Aorta (tissue), 5 donors: ENCODE results near the gene CYP4F11. TPM values are rescaled to one million over a fixed set of nuclear protein-coding genes. Genes with fewer than 3 reads are reported as not detected.
"Not testable (repeated sequence)": the region's sequence is repeated elsewhere in the genome, so short reads cannot be mapped to it uniquely, and the experiment has no call there.

ENCODE experiments used
- ATAC-seq: fragments of 200-7000 bp; cut with Tn5 transposase; one replicate; pipeline ENCODE4 v1.9.1; 2022; ENCODE audit warnings: moderate library complexity; ENCODE audit not compliant: low FRiP score
- DNase-seq, 2 donors: peaks; one replicate each; pipeline ENCODE4 v3.0.0-alpha.2; 2020
- H3K27ac ChIP-seq, 2 donors: one replicate each; pipeline ENCODE4 v1.5.1; 2013; ENCODE audit warnings: low read length in 2 of 2, mild to moderate bottlenecking in 2 of 2, moderate library complexity in 2 of 2, control low read depth in 1 of 2, inconsistent platforms in 1 of 2, low read depth in 1 of 2
- H3K27me3 ChIP-seq, 2 donors: one replicate each; pipeline ENCODE4 v1.6.1; 2013; ENCODE audit warnings: control low read depth in 1 of 2, low read length in 1 of 2, mild to moderate bottlenecking in 1 of 2, moderate library complexity in 1 of 2; ENCODE audit not compliant: insufficient read depth in 2 of 2, control insufficient read depth in 1 of 2
- H3K36me3 ChIP-seq, 2 donors: one replicate each; pipeline ENCODE4 v1.6.1; 2013; ENCODE audit warnings: control low read depth in 1 of 2, low read length in 1 of 2, mild to moderate bottlenecking in 1 of 2; ENCODE audit not compliant: insufficient read depth in 2 of 2, control insufficient read depth in 1 of 2
- H3K4me1 ChIP-seq, 2 donors: one replicate each; pipeline ENCODE4 v1.6.1; 2013; ENCODE audit warnings: low read length in 2 of 2, control low read depth in 1 of 2, mild to moderate bottlenecking in 1 of 2, moderate library complexity in 1 of 2; ENCODE audit not compliant: insufficient read depth in 2 of 2, control insufficient read depth in 1 of 2
- H3K4me3 ChIP-seq, 2 donors: one replicate each; pipeline ENCODE4 v1.5.1; 2013; ENCODE audit warnings: low read length in 2 of 2, control low read depth in 1 of 2, mild to moderate bottlenecking in 1 of 2
- H3K9me3 ChIP-seq: one replicate; pipeline ENCODE4 v1.6.1; 2013; ENCODE audit warnings: mild to moderate bottlenecking, low read length; ENCODE audit not compliant: control insufficient read depth
- WGBS, 2 donors: extraction: QIAGEN DNeasy Blood & Tissue Kit; methylation state at CpG; one replicate each; pipeline ENCODE4 v1.1.7; 2013; 5-methylcytosine and 5-hydroxymethylcytosine counted together
- intact Hi-C, 2 donors: fragments of 100-400 bp; cut with DNase I; formaldehyde crosslinking; loops; one replicate each; pipeline versions ENCODE4 v1.14.2 to v1.15.0; 2022
- polyA plus RNA-seq, 2 donors: library from polyadenylated mRNA; stranded (reverse); fragments of 200-250 nt; gene quantifications; one replicate each; pipeline ENCODE4 v1.2.3, GENCODE V29; 2013
- total RNA-seq, 2 donors: library from RNA; stranded (reverse); fragmentation: NEBNext Ultra II Directional; extraction: Animal tissue kit (Norgen Biotek cat#: 25700); gene quantifications; one replicate each; pipeline ENCODE4 v1.2.1, GENCODE V29; 2021
- donor health status: healthy with polysubstance abuse.
- donor health status: Bipolar disorder and iron deficiency.
- donor health status: DM: no; HTN: no; CAD: no.
- donor health status: DM: no; HTN: no; CAD: no.
- donor health status: DM: yes; HTN: yes; CAD: no.

The CYP4F11 gene
- total and polyA plus RNA-seq, 4 donors: 1.5 to 11.0 (median 7.2) TPM

- Histone ChIP-seq H3K27me3 (no peaks in the 10 kb centered on the region), H3K4me3 (no peak overlapping the region), H3K4me1 (no peaks in the 10 kb centered on the region), H3K9me3 (no peaks in the 10 kb centered on the region), H3K27ac (no peak overlapping the region), H3K36me3 (peaks cover 0 to 4% of the 10 kb centered on the region in 2 donors)
- WGBS, 2 donors: 71 to 79% methylated on average over 6 of the region's 6 CpGs
- no peak for ATAC-seq
- DNase-seq: no peak
- intact Hi-C loops: no loop called here
Observed at GRCh38 chr19:15913384-15913783, 20.9 kb downstream of the CYP4F11 start.

- H3K4me1 ChIP-seq: no peaks in the 10 kb centered on the region
- no peak overlapping the region for H3K4me3 ChIP-seq
- DNase-seq: no peak
- 2 to 3% methylated on average over 24 to 44 of the region's 44 CpGs for WGBS, 2 donors
- peaks cover 0 to 4% of the 10 kb centered on the region in 2 donors for H3K36me3 ChIP-seq
- ATAC-seq: no peak
- H3K9me3 ChIP-seq: no peaks in the 10 kb centered on the region
- no peaks in the 10 kb centered on the region for H3K27me3 ChIP-seq
- H3K27ac ChIP-seq: no peak overlapping the region
- intact Hi-C loops: no loop called here
Observed at GRCh38 chr19:15911599-15912235, 22.6 kb downstream of the CYP4F11 start.

GRCh38 chr19:15905026-15905425 is 29.3 kb downstream of the CYP4F11 start:
- no peaks in the 10 kb centered on the region for H3K4me1 ChIP-seq
- no peak overlapping the region for H3K27ac ChIP-seq
- H3K4me3 ChIP-seq: no peak overlapping the region
- no peak for DNase-seq
- ATAC-seq: no peak
- no peaks in the 10 kb centered on the region for H3K36me3 ChIP-seq
- H3K9me3 ChIP-seq: peaks cover 4% of the 10 kb centered on the region
- intact Hi-C loops: no loop called here
- no peaks in the 10 kb centered on the region for H3K27me3 ChIP-seq

- DNase-seq, H3K36me3 ChIP-seq, H3K4me1 ChIP-seq, H3K4me3 ChIP-seq, ATAC-seq, H3K27me3 ChIP-seq, intact Hi-C loops, H3K27ac ChIP-seq, H3K9me3 ChIP-seq: not testable (repeated sequence)
- 90% methylated on average over 29 of the region's 29 CpGs for WGBS, 2 donors
Observed at GRCh38 chr19:15902898-15903297, 31.4 kb downstream of the CYP4F11 start.

GRCh38 chr19:15902254-15902653 is 32.1 kb downstream of the CYP4F11 start:
- H3K36me3 ChIP-seq: no peaks in the 10 kb centered on the region
- H3K27me3 ChIP-seq: no peaks in the 10 kb centered on the region
- WGBS, 2 donors: 86 to 90% methylated on average over 11 of the region's 11 CpGs
- no peak overlapping the region for H3K4me3 ChIP-seq
- DNase-seq: no peak
- intact Hi-C loops: no loop called here
- H3K9me3 ChIP-seq: peaks cover 4% of the 10 kb centered on the region
- no peak for ATAC-seq
- H3K4me1 ChIP-seq: no peaks in the 10 kb centered on the region
- H3K27ac ChIP-seq: no peak overlapping the region

GRCh38 chr19:15900504-15900903 is 33.8 kb downstream of the CYP4F11 start:
- no peak for DNase-seq
- WGBS, 2 donors: 76 to 84% methylated on average over 9 to 11 of the region's 11 CpGs
- peaks cover 4% of the 10 kb centered on the region for H3K9me3 ChIP-seq

GRCh38 chr19:15900032-15900431 is 34.3 kb downstream of the CYP4F11 start:
- intact Hi-C loops, ATAC-seq, H3K9me3 ChIP-seq, H3K4me3 ChIP-seq, DNase-seq, H3K27me3 ChIP-seq, H3K27ac ChIP-seq, H3K4me1 ChIP-seq, H3K36me3 ChIP-seq: not testable (repeated sequence)
- 19 to 26% methylated on average over 6 to 15 of the region's 15 CpGs for WGBS, 2 donors

More at GRCh38 chr19:15900504-15900903, 33.8 kb downstream of the CYP4F11 start:
- Histone ChIP-seq H3K27me3 (no peaks in the 10 kb centered on the region), H3K4me1 (no peaks in the 10 kb centered on the region), H3K36me3 (no peaks in the 10 kb centered on the region), H3K4me3 (no peak overlapping the region), H3K27ac (no peak overlapping the region)
- intact Hi-C loops: no loop called here
- no peak for ATAC-seq

- H3K9me3 ChIP-seq, H3K4me1 ChIP-seq, H3K4me3 ChIP-seq, H3K27me3 ChIP-seq, H3K36me3 ChIP-seq, intact Hi-C loops, H3K27ac ChIP-seq, DNase-seq, ATAC-seq: not testable (repeated sequence)
- whole genome bisulfite sequencing, 2 donors: 10 to 17% methylated on average over 27 to 30 of the region's 30 CpGs
Observed at GRCh38 chr19:15899561-15899960, 34.8 kb downstream of the CYP4F11 start.

GRCh38 chr19:15897738-15898276 is 36.5 kb downstream of the CYP4F11 start, which contains the start of gene CYP4F2:
Gene CYP4F2, minus strand, starts transcription at chr19:15898074. Its CDS starts 463 bp downstream, at chr19:15897611.
- Histone ChIP-seq H3K9me3 (peaks cover 1% of the 10 kb centered on the region), H3K27ac (no peak within 1 kb of the TSS), H3K4me1 (no peaks in the 10 kb centered on the region), H3K4me3 (no peak within 1 kb of the TSS), H3K27me3 (no peaks in the 10 kb centered on the region), H3K36me3 (no peaks in the 10 kb centered on the region)
- ATAC-seq (no peak), DNase-seq (no peak)
- intact Hi-C loops: no loop called here
- WGBS, 2 donors: 71 to 77% methylated on average over 3 of the region's 3 CpGs
